Muscle layer of colon (tissue), 2 donors: Measurements from ENCODE around the gene TMEM123.

Experiments
- H3K27ac ChIP-seq: one replicate; pipeline ENCODE4 v1.7.0; 2013; ENCODE audit warnings: low read depth, mild to moderate bottlenecking, low read length, moderate library complexity
- H3K27me3 ChIP-seq, 2 donors: one replicate each; pipeline ENCODE4 v1.7.0; 2013; ENCODE audit warnings: low read length in 2 of 2, mild to moderate bottlenecking in 2 of 2; ENCODE audit not compliant: insufficient read depth in 2 of 2, control insufficient read depth in 1 of 2
- H3K36me3 ChIP-seq: one replicate; pipeline ENCODE4 v1.7.0; 2013; ENCODE audit warnings: mild to moderate bottlenecking, low read length; ENCODE audit not compliant: insufficient read depth
- H3K4me1 ChIP-seq: one replicate; pipeline ENCODE4 v1.7.0; 2013; ENCODE audit warnings: mild to moderate bottlenecking, low read length; ENCODE audit not compliant: insufficient read depth
- H3K4me3 ChIP-seq, 2 donors: one replicate each; pipeline ENCODE4 v1.7.0; 2013; ENCODE audit warnings: low read length in 2 of 2, low read depth in 1 of 2, mild to moderate bottlenecking in 1 of 2, moderate library complexity in 1 of 2
- H3K9ac ChIP-seq: one replicate; pipeline ENCODE4 v1.7.0; 2013; ENCODE audit warnings: low read length
- H3K9me3 ChIP-seq: one replicate; pipeline ENCODE4 v1.7.0; 2013; ENCODE audit warnings: mild to moderate bottlenecking, low read length
- donor health status: abdominal sarcoma.
- donor health status: Adenocarcinoma of cecum.

Gene TMEM123, protein sequence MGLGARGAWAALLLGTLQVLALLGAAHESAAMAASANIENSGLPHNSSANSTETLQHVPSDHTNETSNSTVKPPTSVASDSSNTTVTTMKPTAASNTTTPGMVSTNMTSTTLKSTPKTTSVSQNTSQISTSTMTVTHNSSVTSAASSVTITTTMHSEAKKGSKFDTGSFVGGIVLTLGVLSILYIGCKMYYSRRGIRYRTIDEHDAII

DNA sequence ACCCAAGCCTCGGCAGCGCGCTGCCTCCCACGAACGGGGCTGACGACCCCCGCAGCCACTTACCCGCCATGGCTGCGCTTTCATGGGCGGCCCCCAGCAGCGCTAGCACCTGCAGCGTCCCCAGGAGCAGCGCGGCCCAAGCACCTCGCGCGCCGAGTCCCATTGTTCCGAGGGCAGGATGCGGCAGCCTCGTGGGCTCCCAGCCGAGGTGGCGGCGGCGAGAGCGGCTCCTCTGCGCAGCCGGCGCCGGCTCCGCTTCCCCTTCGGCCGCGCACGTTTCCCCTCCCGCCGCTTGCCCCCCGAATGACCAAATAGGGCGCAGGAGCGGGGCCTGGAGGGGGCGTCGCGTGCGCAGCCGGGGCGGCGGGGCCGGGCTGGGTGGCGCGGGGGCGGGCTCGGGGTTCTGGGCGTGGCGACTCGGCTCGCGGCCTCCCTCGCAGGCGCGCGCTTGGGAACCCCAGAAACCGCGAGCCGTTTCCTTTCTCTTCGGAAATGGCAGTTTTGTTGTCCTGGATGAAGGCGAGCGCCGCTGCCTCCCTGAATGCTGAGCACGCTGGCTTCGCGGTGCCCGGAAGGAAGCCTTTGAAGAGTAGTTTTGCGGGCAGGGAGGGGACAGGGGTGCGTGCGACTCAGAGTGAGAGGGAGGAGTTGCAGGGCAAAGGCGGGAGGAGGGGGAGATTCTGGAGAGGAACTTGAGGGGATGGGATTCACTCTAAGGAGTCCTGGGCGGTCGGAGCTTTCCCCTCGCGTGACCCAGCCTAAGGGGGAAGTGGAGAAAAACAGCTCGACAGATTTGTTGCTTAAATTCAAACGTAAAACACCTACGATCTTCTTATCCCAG lies at the start of gene TMEM123:
Gene TMEM123, minus strand, starts transcription at position 305 of the 841 bp plus-strand sequence. Its CDS starts 142 bp downstream, at position 163.
- Histone ChIP-seq H3K9me3 (no peaks in the 10 kb centered on the region), H3K27ac (peak within 1 kb of the TSS; percentile 98), H3K4me3 (peak within 1 kb of the TSS; percentile 76 to 78), H3K4me1 (peaks cover 40% of the 10 kb centered on the region), H3K27me3 (no peaks in the 10 kb centered on the region), H3K36me3 (peaks cover 9% of the 10 kb centered on the region), H3K9ac (peak within 1 kb of the TSS; percentile 69)

DNA sequence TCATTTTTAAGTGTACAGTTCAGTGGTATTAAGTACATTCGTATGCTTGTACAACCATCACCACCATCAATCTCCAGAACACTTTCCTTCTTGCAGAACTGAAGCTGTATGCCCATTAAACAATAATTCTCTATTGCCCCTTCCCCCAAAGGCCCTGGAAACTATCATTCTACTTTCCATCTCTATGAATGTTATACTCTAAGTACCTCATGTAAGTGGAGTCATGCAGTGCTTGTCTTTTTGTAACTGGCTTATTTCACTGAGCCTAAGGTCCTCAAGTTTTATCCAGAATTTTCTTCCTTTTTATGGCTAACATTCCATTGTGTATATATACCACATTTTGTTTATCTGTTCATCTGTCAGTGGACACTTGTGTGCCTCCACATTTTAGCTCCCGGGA lies 48.3 kb upstream of the TMEM123 start:
- no peaks in the 10 kb centered on the region for H3K36me3 ChIP-seq
- H3K27me3 ChIP-seq = no peaks in the 10 kb centered on the region
- H3K4me1 ChIP-seq = peaks cover 15% of the 10 kb centered on the region
- H3K27ac ChIP-seq = peak overlapping the region; percentile 45
- H3K9me3 ChIP-seq = no peaks in the 10 kb centered on the region
- no peak overlapping the region for H3K9ac ChIP-seq
- H3K4me3 ChIP-seq = no peak overlapping the region

DNA sequence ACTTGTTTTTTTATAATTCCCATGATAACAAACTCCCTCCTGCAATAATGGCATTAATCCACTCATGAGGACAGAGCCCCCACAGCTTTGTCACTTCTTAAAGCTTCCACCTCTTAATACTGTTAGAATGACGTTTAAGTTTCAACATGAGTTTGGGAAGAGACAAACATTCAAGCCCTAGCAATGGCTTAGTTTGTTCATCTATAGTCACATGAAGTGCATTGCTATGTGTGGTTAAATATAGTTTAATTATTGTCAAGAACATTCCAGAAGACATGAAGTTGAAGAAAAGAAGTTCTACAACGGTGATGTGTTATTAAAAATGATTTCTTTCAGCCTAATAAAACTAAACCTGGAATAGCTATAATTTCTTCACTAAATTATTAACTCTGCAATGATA lies 47.4 kb upstream of the TMEM123 start:
- Histone ChIP-seq H3K36me3 (no peaks in the 10 kb centered on the region), H3K27me3 (no peaks in the 10 kb centered on the region), H3K4me1 (peaks cover 19% of the 10 kb centered on the region), H3K9me3 (no peaks in the 10 kb centered on the region), H3K27ac (peak overlapping the region; percentile 48), H3K9ac (no peak overlapping the region), H3K4me3 (no peak overlapping the region)

DNA sequence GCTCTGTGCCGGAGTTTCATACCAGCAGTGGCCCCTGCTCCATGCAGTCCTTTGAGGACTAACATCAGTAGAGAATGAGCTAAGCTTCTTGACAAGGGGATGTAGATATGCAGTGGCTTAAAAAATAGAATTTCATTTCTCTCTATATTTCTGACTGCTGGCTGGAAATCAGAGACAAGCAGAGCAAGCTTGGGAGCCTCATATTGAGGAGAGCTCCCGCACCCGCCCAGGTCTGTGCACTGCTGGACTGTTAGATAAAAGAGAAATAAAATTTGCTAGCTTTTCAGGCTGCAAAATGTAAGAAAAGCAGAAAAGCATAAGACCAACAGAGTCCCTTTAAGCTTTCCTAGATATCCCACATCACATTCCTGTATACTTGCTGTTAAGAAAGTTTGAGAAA lies 46.6 kb upstream of the TMEM123 start:
- H3K9me3 ChIP-seq = no peaks in the 10 kb centered on the region
- H3K9ac ChIP-seq = no peak overlapping the region
- no peak overlapping the region for H3K4me3 ChIP-seq
- peaks cover 19% of the 10 kb centered on the region for H3K4me1 ChIP-seq
- H3K27me3 ChIP-seq = no peaks in the 10 kb centered on the region
- H3K27ac ChIP-seq = no peak overlapping the region
- no peaks in the 10 kb centered on the region for H3K36me3 ChIP-seq

DNA sequence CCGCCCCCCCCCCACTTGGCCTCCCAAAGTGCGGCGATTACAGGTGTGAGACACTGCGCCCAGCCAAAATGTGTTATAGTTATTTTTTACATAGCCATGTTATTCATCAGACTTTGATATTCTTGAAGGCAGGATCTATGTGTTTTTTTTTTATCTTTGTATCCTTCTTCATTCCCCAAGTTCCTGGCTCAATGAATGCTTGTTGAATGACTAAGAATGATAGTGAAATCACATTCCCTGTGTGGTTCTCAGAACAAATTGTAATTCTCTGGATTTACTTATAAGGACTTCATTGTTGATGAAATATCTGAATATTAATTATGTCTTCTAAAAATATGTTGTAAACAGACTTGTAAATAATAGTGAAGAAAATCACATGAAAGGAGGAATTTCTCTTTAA lies 44.5 kb upstream of the TMEM123 start:
- no peak overlapping the region for H3K27ac ChIP-seq
- peaks cover 19% of the 10 kb centered on the region for H3K4me1 ChIP-seq
- H3K4me3 ChIP-seq = no peak overlapping the region
- no peaks in the 10 kb centered on the region for H3K36me3 ChIP-seq
- no peaks in the 10 kb centered on the region for H3K27me3 ChIP-seq
- H3K9ac ChIP-seq = no peak overlapping the region
- no peaks in the 10 kb centered on the region for H3K9me3 ChIP-seq

DNA sequence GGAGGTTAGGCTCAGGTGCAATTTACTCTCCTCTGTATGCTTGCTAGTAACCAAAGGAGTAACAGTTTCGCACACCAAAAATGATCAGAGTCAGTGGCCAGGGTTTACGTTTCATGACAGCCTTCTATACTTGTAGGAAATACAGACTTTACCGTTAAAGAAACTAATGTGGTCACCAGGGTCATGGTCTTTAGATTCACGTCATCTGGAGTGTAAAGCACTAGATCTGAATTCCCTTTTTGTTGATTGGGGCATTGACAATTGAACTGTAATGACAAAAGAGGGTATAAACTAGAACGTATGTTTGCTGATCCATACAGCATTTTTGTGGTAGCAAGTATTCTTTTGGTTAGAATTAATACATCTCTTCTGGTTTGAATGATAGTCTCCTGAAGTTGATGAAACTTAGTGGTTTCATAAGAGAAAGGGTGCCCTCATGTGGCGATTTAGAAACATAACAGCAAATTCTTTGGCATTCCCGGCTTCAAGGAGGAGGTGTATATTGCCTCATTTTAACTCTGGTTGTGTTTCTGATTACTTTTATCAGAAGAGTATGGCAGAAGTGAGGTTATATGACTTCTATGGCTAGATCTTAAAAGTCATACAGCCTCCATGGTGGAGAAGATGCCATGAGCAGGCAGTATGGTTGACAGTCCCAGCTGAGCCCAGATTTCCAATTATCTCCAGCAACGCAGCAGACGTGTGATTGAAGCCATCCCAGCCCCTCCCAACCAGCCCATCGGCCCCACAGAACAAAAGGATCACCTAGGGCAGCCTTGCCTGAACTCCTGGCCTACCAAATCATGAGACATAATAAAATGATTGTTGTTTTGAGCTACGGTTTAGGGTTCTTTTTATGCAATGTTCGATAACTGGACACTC lies 42.8 kb upstream of the TMEM123 start:
- H3K9ac ChIP-seq = no peak overlapping the region
- H3K4me1 ChIP-seq = peaks cover 10% of the 10 kb centered on the region
- no peaks in the 10 kb centered on the region for H3K27me3 ChIP-seq
- no peak overlapping the region for H3K4me3 ChIP-seq
- H3K9me3 ChIP-seq = no peaks in the 10 kb centered on the region
- peak overlapping the region; percentile 23 for H3K27ac ChIP-seq
- H3K36me3 ChIP-seq = no peaks in the 10 kb centered on the region

DNA sequence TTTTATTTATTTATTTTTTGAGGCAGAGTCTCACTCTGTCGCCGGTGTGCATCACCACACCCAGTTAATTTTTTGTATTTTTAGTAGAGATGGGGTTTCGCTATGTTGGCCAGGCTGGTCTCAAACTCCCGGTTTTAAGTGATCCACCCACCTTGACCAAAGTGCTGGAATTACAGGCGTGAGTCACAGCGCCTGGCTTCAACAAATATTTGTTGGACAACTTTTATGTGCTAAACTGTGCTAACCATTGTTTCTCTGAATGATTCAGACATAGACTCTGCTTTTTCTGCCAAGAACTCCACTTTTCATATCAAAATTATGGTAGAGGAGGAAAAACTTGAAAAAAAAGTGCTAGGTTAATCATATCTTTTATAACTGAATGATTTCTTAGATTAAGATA lies 41.7 kb upstream of the TMEM123 start:
- Histone ChIP-seq H3K9me3 (no peaks in the 10 kb centered on the region), H3K36me3 (no peaks in the 10 kb centered on the region), H3K27ac (no peak overlapping the region), H3K9ac (no peak overlapping the region), H3K27me3 (no peaks in the 10 kb centered on the region), H3K4me1 (peaks cover 10% of the 10 kb centered on the region), H3K4me3 (no peak overlapping the region)

DNA sequence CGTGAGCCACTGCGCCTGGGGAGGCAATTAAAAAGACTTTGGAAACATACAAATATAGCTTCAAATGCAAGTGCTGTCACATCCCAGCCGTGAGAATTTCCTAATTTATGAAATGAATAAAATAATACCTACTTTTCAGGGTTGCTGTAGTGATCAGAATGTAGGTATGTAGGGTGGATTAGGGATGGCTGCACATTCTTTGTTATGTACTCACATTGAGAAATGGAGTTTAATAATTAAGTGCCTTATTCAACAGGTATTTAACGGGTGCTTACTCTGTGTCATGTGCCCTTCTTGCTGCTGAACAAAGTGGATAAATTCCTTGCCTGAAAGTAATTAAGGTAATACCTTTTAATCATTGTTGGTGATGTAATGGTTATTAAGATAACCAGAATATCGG lies 41.0 kb upstream of the TMEM123 start:
- peaks cover 4% of the 10 kb centered on the region for H3K4me1 ChIP-seq
- H3K4me3 ChIP-seq = no peak overlapping the region
- no peak overlapping the region for H3K9ac ChIP-seq
- no peaks in the 10 kb centered on the region for H3K9me3 ChIP-seq
- H3K27ac ChIP-seq = no peak overlapping the region
- H3K36me3 ChIP-seq = no peaks in the 10 kb centered on the region
- H3K27me3 ChIP-seq = no peaks in the 10 kb centered on the region

DNA sequence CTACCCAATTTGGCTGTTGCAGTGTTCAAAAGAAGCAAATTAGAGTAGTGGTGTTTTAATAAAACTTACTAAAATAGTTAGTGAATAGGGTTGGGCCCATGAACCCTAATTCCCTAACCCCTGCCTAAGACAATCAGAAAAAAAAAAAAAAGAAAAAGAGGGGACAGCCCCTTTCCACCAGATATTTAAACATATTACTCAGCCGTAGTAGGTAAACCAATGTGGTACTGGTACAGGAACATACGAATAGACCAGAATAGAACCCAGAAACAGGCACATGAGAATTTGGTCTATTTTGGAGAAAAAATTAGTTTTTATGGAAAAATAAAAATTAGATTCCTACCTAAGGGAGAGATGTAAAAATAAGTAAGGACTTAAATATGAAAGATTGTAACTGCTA lies 39.4 kb upstream of the TMEM123 start:
- peak overlapping the region in 1 of 2 donors; percentile 1 for H3K4me3 ChIP-seq
- H3K27ac ChIP-seq = no peak overlapping the region
- H3K9ac ChIP-seq = no peak overlapping the region
- H3K4me1 ChIP-seq = peaks cover 4% of the 10 kb centered on the region
- no peaks in the 10 kb centered on the region for H3K36me3 ChIP-seq
- no peaks in the 10 kb centered on the region for H3K27me3 ChIP-seq
- no peaks in the 10 kb centered on the region for H3K9me3 ChIP-seq

DNA sequence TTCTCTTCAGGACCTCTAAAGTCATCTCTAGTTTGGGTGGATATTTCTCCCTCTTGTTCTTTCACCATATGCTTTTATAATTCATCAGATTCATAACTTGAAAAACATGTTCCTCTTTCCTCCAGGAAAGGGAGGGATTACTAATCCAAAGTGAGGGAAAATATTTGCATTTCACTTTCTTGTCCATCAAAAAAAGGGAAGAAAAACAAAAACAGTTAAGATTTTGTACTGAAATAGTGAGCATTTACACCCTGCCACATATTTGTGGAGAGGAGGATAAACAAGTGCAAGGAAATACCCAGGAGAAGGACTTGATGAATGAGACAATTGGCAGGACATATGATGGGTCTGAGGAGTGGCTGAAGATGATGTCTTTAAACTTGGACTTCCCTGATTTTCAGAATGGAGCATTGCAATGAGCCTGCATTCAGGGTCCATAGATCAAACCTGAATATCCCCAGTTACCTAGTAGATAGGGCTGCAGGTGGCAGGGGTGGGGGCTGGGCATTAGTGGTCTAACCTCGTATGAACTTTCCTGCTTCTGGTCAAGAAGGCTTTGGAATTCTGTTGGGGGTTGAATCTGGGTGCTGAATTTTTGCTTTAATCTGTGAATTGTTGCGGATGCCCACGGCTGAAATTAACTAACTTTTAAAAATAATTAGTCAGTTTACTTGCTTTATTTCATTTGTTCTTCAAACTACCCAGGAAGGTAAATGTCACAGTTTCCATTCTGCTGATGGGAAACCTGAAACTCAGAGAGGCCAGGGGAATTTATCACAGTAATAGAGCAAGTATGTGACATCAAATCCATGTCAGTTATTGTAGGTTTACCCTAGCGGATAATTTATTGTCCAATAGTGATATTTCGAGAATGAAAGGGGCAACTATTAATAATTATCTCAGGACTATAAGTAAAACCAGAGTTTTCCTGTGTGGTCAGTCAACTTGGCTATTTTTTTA lies 36.9 kb upstream of the TMEM123 start:
- H3K9ac ChIP-seq = no peak overlapping the region
- H3K27me3 ChIP-seq = no peaks in the 10 kb centered on the region
- no peaks in the 10 kb centered on the region for H3K9me3 ChIP-seq
- no peak overlapping the region for H3K27ac ChIP-seq
- no peaks in the 10 kb centered on the region for H3K36me3 ChIP-seq
- H3K4me1 ChIP-seq = no peaks in the 10 kb centered on the region
- no peak overlapping the region for H3K4me3 ChIP-seq
